ENCODE results near the gene PSMA8.

DNA sequence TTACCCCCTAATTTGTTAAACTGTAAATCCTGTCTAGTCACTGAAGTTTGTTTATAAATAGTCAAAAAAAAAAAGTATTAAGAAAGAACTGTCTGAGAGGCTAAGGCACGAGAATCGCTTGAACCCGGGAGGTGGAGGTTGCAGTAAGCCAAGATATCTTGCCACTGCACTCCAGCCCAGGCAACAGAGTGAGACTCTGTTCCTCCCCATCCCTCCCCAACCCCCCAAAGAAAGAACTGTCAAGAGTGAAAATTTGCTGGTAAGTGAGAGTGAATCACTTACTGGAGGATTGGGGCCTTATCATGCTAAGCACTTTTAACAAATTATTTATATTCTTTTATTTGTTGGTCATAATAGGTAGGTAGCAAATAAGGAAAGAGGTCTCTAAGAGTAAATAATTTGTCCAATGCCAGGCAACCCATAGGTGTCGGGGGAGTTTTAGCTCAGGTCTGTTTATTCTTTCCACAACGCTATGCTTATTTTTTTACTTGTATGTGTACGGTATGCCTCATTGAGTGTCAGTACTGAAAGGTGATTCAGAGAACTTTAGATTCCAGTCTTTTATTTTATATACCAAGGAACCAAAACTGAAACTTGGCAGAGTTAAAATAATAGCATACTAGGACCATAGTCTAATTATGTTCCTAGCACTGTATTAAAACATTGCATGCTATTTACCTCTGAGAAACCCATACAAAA is 95.0 kb downstream of the PSMA8 start:
- TF ChIP-seq, protein P1, sequence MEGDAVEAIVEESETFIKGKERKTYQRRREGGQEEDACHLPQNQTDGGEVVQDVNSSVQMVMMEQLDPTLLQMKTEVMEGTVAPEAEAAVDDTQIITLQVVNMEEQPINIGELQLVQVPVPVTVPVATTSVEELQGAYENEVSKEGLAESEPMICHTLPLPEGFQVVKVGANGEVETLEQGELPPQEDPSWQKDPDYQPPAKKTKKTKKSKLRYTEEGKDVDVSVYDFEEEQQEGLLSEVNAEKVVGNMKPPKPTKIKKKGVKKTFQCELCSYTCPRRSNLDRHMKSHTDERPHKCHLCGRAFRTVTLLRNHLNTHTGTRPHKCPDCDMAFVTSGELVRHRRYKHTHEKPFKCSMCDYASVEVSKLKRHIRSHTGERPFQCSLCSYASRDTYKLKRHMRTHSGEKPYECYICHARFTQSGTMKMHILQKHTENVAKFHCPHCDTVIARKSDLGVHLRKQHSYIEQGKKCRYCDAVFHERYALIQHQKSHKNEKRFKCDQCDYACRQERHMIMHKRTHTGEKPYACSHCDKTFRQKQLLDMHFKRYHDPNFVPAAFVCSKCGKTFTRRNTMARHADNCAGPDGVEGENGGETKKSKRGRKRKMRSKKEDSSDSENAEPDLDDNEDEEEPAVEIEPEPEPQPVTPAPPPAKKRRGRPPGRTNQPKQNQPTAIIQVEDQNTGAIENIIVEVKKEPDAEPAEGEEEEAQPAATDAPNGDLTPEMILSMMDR (CRISPR knock-in tag; IDR thresholded peaks at IDR 0.05), result no peak
- TF ChIP-seq ZNF768 (CRISPR knock-in tag; IDR thresholded peaks at IDR 0.05), result no peak

Measured in HepG2 (cell line).